Neuronal stem cell (in vitro differentiated cells): ENCODE measurements around the gene OSM.
"Not testable (repeated sequence)": the region's sequence is repeated elsewhere in the genome, so short reads cannot be mapped to it uniquely, and the experiment has no call there.

Experiments used
- DNase-seq: peaks from one replicate; pipeline ENCODE4 v3.0.0-alpha.2; 2013; ENCODE audit warnings: low spot score
- H2AFZ ChIP-seq: one replicate; pipeline ENCODE4 v1.6.1; 2013; ENCODE audit warnings: mild to moderate bottlenecking, low read length, inconsistent platforms
- H2AK5ac ChIP-seq: 2 replicates; pipeline ENCODE4 v1.6.1; 2013; ENCODE audit warnings: low read depth, mild to moderate bottlenecking, inconsistent platforms, low read length, moderate library complexity, mixed read lengths
- H2BK120ac ChIP-seq: 2 replicates; pipeline ENCODE4 v1.6.1; 2013; ENCODE audit warnings: low read depth, mild to moderate bottlenecking, inconsistent platforms, low read length, moderate library complexity, mixed read lengths
- H2BK12ac ChIP-seq: one replicate; pipeline ENCODE4 v1.6.1; 2013; ENCODE audit warnings: low read length, inconsistent platforms
- H2BK15ac ChIP-seq: 2 replicates; pipeline ENCODE4 v1.6.1; 2013; ENCODE audit warnings: mild to moderate bottlenecking, low read length, inconsistent platforms, mixed read lengths
- H2BK5ac ChIP-seq: one replicate; pipeline ENCODE4 v1.6.1; 2013; ENCODE audit warnings: inconsistent platforms, mild to moderate bottlenecking, low read length, moderate library complexity
- H3K14ac ChIP-seq: one replicate; pipeline ENCODE4 v1.6.1; 2013; ENCODE audit warnings: low read length, inconsistent platforms
- H3K18ac ChIP-seq: 2 replicates; pipeline ENCODE4 v1.6.1; 2013; ENCODE audit warnings: low read length, inconsistent platforms
- H3K23ac ChIP-seq: 2 replicates; pipeline ENCODE4 v1.6.1; 2013; ENCODE audit warnings: low read depth, mild to moderate bottlenecking, mixed read lengths, low read length, inconsistent platforms; ENCODE audit not compliant: poor library complexity
- H3K27ac ChIP-seq: replicated peaks from 3 replicates; pipeline ENCODE4 v1.5.1; 2013; ENCODE audit warnings: low read length, inconsistent platforms
- H3K27me3 ChIP-seq, 3 experiments: 2 replicates each; pipeline ENCODE4 v1.6.1; 2013; ENCODE audit warnings: low read length in 3 of 3, mild to moderate bottlenecking in 2 of 3, inconsistent platforms in 1 of 3, low read depth in 1 of 3, mixed read lengths in 1 of 3, moderate library complexity in 1 of 3; ENCODE audit not compliant: control insufficient read depth in 3 of 3, insufficient read depth in 3 of 3
- H3K36me3 ChIP-seq, 2 donors: replicated peaks in 1 of 2; 2 replicates each; pipeline ENCODE4 v1.6.1; 2013; ENCODE audit warnings: low read length in 2 of 2; ENCODE audit not compliant: control insufficient read depth in 2 of 2, insufficient read depth in 2 of 2
- H3K4ac ChIP-seq: 2 replicates; pipeline ENCODE4 v1.6.1; 2013; ENCODE audit warnings: inconsistent platforms, mild to moderate bottlenecking, low read length, moderate library complexity
- H3K4me1 ChIP-seq, 2 donors: 1 replicate in 1 of 2; 2 replicates in 1 of 2; pipeline ENCODE4 v1.6.1; 2013; ENCODE audit warnings: low read length in 2 of 2, low read depth in 1 of 2; ENCODE audit not compliant: control insufficient read depth in 2 of 2, insufficient read depth in 1 of 2
- H3K4me2 ChIP-seq: one replicate; pipeline ENCODE4 v1.6.1; 2013; ENCODE audit warnings: mild to moderate bottlenecking, low read length, inconsistent platforms; ENCODE audit not compliant: insufficient read depth, poor library complexity, severe bottlenecking
- H3K4me3 ChIP-seq, 2 donors: 2 replicates each; pipeline ENCODE4 v1.5.1; 2013; ENCODE audit warnings: low read length in 2 of 2, mild to moderate bottlenecking in 2 of 2, inconsistent platforms in 1 of 2, moderate library complexity in 1 of 2
- H3K79me1 ChIP-seq: one replicate; pipeline ENCODE4 v1.6.1; 2013; ENCODE audit warnings: low read depth, mild to moderate bottlenecking, inconsistent platforms, low read length, moderate library complexity
- H3K9ac ChIP-seq: one replicate; pipeline ENCODE4 v1.6.1; 2013; ENCODE audit warnings: mild to moderate bottlenecking, low read depth, low read length, inconsistent platforms; ENCODE audit not compliant: poor library complexity
- H3K9me3 ChIP-seq, 2 donors: replicated peaks in 1 of 2; 2 replicates each; pipeline versions ENCODE3 to v1.6.1; 2013; ENCODE audit warnings: low read length in 2 of 2, mild to moderate bottlenecking in 2 of 2, inconsistent platforms in 1 of 2, low read depth in 1 of 2, mixed read lengths in 1 of 2, moderate library complexity in 1 of 2; ENCODE audit not compliant: control insufficient read depth in 2 of 2, insufficient read depth in 1 of 2
- H4K8ac ChIP-seq: one replicate; pipeline ENCODE4 v1.6.1; 2013; ENCODE audit warnings: low read depth, mild to moderate bottlenecking, inconsistent platforms, low read length, moderate library complexity
- H4K91ac ChIP-seq: one replicate; pipeline ENCODE4 v1.6.1; 2013; ENCODE audit warnings: low read length, low read depth, mild to moderate bottlenecking, inconsistent platforms; ENCODE audit not compliant: poor library complexity
- WGBS, 2 donors: extraction: QIAGEN DNeasy Blood & Tissue Kit; methylation state at CpG; one replicate each; pipeline ENCODE4 v1.1.7; 2013; ENCODE audit warnings: missing lambda C conversion rate in 2 of 2, mixed read lengths in 1 of 2; ENCODE audit not compliant: insufficient read length in 2 of 2, insufficient replicate concordance in 1 of 2; ENCODE audit errors: extremely low coverage in 2 of 2; 5-methylcytosine and 5-hydroxymethylcytosine counted together

Gene OSM

DNA sequence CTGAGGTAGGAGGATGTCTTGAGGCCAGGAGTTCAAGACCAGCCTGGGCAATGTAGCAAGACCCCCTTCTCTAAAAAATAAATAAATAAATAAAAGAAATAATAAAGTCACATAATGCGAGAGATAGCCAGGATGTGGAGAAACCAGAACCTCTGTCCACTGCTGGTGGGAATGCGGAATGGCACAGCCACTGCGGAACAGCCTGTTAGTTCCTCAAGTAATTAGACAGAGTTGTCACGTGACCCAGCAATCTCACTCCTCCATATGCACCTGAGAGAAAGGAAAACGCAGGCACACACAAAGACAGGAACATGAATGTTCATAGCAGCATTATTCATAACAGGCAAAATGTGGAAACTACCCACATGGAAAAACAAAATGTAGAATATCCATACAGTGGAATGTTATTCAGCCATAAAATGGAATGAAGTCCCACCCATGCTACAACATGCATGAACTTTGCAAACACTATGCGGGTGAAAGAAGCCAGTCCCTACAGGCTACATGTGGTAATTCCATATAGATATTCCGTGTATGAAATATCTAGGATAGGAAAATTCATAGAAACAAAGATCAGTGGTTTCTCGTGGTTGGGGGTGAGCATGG is 47.5 kb downstream of the OSM start:
- no CpG with 5 or more reads among the region's 8 CpGs for WGBS, 2 donors
- Histone ChIP-seq H3K27ac (no peak overlapping the region), H2AK5ac (no peak overlapping the region), H3K23ac (no peak overlapping the region), H3K4ac (no peak overlapping the region), H2BK120ac (no peak overlapping the region), H3K36me3 (no peaks in the 10 kb centered on the region), H3K14ac (no peak overlapping the region), H3K4me2 (no peak overlapping the region), H2BK12ac (no peak overlapping the region), H3K27me3 (peaks cover 0 to 15% (median 1%) of the 10 kb centered on the region in 3 experiments), H3K79me1 (no peaks in the 10 kb centered on the region), H2BK5ac (no peak overlapping the region), H3K9ac (no peak overlapping the region), H3K4me1 (peaks cover 2 to 7% of the 10 kb centered on the region in 2 donors), H2BK15ac (no peak overlapping the region), H3K4me3 (no peak overlapping the region), H4K91ac (no peak overlapping the region), H2AFZ (no peak overlapping the region), H3K18ac (no peak overlapping the region), H4K8ac (no peak overlapping the region), H3K9me3 (no peaks in the 10 kb centered on the region)
- DNase-seq, result no peak

DNA sequence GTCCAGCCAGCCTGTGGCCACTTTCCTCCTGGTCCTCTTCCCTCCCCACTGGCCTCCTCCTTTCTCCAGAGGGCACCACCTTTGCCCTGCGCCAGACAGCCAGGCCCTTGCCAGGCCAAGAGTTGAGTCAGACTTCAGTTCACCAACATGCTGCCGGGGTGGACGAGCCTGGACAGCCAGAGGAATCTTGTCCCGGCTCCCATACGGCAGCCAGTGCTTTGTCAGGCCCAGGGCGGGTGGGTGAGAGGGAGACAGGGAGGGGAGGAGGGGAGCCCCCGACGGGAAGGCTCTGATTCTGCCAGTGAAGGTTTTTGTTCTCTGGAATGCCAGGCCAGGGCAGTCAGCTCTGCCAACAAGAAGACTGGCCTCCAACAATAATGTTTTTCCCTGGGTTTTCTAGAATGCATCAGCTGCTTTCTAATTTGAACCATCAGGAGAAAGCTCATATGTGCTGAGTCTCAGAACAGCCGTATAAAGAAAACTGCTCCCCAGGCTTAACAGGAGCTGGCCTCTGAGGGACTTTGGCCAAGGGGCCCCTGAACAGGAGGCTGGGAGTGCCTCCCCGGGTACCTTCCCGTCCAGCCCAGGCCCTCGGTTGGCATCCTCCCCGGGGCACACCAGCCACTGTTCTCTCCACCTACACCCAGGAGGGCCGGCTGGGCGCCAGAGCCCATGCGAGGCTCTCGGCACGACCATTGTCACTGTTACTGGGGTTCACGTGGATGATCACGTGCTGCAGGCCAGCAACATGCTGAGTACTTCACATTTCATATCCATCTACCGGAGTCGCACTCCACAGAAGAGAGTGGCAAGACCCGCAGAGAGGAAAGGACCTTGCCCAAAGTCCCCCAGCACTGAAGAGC is 48.7 kb downstream of the OSM start:
- H3K23ac ChIP-seq, result no peak overlapping the region
- H2BK15ac ChIP-seq, result no peak overlapping the region
- peaks cover 0 to 11% (median 1%) of the 10 kb centered on the region in 3 experiments for H3K27me3 ChIP-seq
- H3K4me2 ChIP-seq, result no peak overlapping the region
- no peak overlapping the region for H2BK5ac ChIP-seq
- H3K4me1 ChIP-seq, result peaks cover 2% of the 10 kb centered on the region in 2 donors
- H4K91ac ChIP-seq, result peak overlapping the region; percentile 89
- WGBS, 2 donors, result no CpG with 5 or more reads among the region's 23 CpGs
- peak overlapping the region; percentile 25 for H2AK5ac ChIP-seq
- no peaks in the 10 kb centered on the region for H3K79me1 ChIP-seq
- no peak overlapping the region for H4K8ac ChIP-seq
- H3K9ac ChIP-seq, result no peak overlapping the region
- H3K9me3 ChIP-seq, result no peaks in the 10 kb centered on the region
- H2BK120ac ChIP-seq, result no peak overlapping the region
- H3K4me3 ChIP-seq, result no peak overlapping the region
- peak overlapping the region; percentile 8 for H2BK12ac ChIP-seq
- H3K27ac ChIP-seq, result no peak overlapping the region
- DNase-seq, result no peak
- H2AFZ ChIP-seq, result peak overlapping the region; percentile 78
- no peaks in the 10 kb centered on the region for H3K36me3 ChIP-seq
- H3K4ac ChIP-seq, result no peak overlapping the region
- H3K14ac ChIP-seq, result no peak overlapping the region
- H3K18ac ChIP-seq, result peak overlapping the region; percentile 90

DNA sequence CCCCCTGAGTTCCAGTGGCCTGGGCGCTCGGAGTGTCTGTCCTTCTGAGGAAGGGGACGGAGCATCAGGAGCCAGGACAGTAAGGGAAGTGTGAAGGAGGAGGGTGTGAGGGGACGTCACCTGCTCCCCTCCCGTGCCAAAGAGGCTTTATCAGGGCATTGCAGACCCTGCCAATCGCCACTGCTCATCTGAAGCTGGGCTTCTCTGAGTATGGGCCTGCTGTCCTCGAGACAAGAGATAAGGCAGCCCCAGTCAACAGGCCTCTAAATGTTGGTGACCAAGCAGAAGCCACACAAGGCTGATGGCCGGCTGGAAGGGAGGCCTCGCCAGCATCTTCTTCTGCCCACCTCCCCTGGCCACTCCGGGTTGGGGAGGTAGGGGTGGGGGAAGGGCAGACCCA is 49.9 kb downstream of the OSM start:
- DNase-seq, result no peak
- Histone ChIP-seq H2AK5ac (peak overlapping the region; percentile 16), H3K4me2 (no peak overlapping the region), H2BK5ac (no peak overlapping the region), H4K8ac (no peak overlapping the region), H3K27ac (no peak overlapping the region), H3K79me1 (no peaks in the 10 kb centered on the region), H3K27me3 (peaks cover 0 to 9% (median 1%) of the 10 kb centered on the region in 3 experiments), H3K14ac (no peak overlapping the region), H4K91ac (no peak overlapping the region), H3K4ac (no peak overlapping the region), H3K18ac (peak overlapping the region; percentile 70), H3K4me1 (peaks cover 2 to 4% of the 10 kb centered on the region in 2 donors), H3K9ac (peak overlapping the region; percentile 50), H2AFZ (no peak overlapping the region), H2BK12ac (no peak overlapping the region), H3K9me3 (no peaks in the 10 kb centered on the region), H3K4me3 (no peak overlapping the region), H2BK15ac (peak overlapping the region; percentile 79), H2BK120ac (no peak overlapping the region), H3K36me3 (no peaks in the 10 kb centered on the region), H3K23ac (peak overlapping the region; percentile 60)
- WGBS, 2 donors, result no CpG with 5 or more reads among the region's 10 CpGs

DNA sequence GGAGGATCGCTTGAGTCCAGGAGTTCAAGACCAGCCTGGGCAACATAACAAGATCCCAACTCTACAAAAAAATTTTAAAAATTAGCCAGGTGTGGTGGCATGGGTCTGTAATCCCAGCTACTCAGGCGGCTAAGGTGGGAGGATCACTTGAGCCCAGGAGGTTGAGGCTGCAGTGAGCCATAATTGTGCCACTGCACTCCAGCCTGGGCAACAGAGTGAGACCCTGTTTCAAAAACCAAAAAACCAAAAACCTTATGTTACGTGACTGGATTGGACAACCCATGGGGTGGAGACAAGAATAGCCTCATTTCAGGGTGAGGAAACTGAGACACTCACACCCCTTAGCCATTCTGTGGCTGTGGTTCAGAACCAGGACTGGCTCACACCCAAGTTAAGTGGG is 50.4 kb downstream of the OSM start:
- WGBS, 2 donors, result no CpG with 5 or more reads among the region's 3 CpGs

More for the DNA sequence above, 50.4 kb downstream of the OSM start:
- not testable (repeated sequence) for H3K4ac ChIP-seq, H4K91ac ChIP-seq, H3K36me3 ChIP-seq, H3K27me3 ChIP-seq, DNase-seq, H3K14ac ChIP-seq, H2AFZ ChIP-seq, H2BK5ac ChIP-seq, H2BK120ac ChIP-seq, H2AK5ac ChIP-seq, H3K9ac ChIP-seq, H3K79me1 ChIP-seq, H3K4me1 ChIP-seq, H3K27ac ChIP-seq, H3K4me2 ChIP-seq, H4K8ac ChIP-seq, H3K4me3 ChIP-seq, H3K9me3 ChIP-seq, H2BK12ac ChIP-seq
- Histone ChIP-seq H3K23ac (peak overlapping the region; percentile 60), H2BK15ac (peak overlapping the region; percentile 79), H3K18ac (peak overlapping the region; percentile 70)
